Posterior vena cava (tissue), 2 donors: ENCODE results near the gene CPA5. TPM values are rescaled to one million over a fixed set of nuclear protein-coding genes. Genes with fewer than 3 reads are reported as not detected.
"Not testable (repeated sequence)": the region's sequence is repeated elsewhere in the genome, so short reads cannot be mapped to it uniquely, and the experiment has no call there.

Experiments used
- DNase-seq: peaks from one replicate; pipeline ENCODE4 v3.0.0-alpha.2; 2020; ENCODE audit warnings: low spot score
- intact Hi-C, 2 donors: fragments of 100-400 bp; cut with DNase I; formaldehyde crosslinking; loops; one replicate each; pipeline versions ENCODE4 v1.14.1 to v1.14.2; 2022 to 2023
- long read RNA-seq, 2 donors: library from polyadenylated mRNA; unstranded; transcript quantifications; one replicate each; pipeline ENCODE4 v2.0.0, GENCODE V29; 2020 to 2021
- total RNA-seq, 2 donors: library from RNA; stranded (reverse); fragmentation: NEBNext Ultra II Directional; extraction: Animal tissue kit (Norgen Biotek cat#: 25700); gene quantifications; one replicate each; pipeline ENCODE4 v1.2.1, GENCODE V29; 2021
- donor health status: DM: yes; HTN: yes; CAD: no.
- donor health status: DM: yes; HTN: yes; CAD: no.

Gene CPA5, protein sequence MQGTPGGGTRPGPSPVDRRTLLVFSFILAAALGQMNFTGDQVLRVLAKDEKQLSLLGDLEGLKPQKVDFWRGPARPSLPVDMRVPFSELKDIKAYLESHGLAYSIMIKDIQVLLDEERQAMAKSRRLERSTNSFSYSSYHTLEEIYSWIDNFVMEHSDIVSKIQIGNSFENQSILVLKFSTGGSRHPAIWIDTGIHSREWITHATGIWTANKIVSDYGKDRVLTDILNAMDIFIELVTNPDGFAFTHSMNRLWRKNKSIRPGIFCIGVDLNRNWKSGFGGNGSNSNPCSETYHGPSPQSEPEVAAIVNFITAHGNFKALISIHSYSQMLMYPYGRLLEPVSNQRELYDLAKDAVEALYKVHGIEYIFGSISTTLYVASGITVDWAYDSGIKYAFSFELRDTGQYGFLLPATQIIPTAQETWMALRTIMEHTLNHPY
- not detected for total RNA-seq
- long read RNA-seq, donor 1: 0 reads
- long read RNA-seq, donor 2: 0 reads

DNA sequence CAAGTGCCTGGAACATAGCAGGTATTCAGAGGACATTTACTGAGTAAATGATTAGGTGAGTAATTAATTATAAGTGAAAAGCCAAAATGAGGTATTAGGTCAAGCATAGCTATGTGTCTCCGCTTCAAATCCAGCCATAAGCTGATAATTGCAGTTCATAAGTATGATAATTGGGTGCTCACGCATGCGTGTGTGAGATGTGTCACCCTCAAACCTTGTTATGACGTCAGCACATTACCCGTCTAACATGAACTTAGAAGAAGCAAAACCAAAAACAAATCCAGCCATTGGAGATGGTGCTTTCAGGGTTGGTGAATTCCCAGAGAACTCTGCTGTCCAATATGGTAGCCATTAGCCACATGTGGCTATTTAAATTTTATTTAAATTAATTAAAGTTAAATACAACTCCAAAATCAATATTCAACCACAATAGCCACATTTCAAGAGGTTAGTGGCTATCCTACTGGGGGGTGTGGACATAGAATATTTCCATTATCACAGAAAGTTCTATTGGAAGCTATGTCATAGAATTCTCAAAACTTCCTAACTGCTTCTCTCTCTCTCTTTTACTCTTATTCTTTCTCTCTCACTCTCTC is at the start of gene CPA5:
Gene CPA5, plus strand, starts transcription at position 546 of the 596 bp plus-strand sequence. CDS start 1,670 bp downstream, outside the sequence.
- DNase-seq: no peak
- intact Hi-C loops: no loop called here

DNA sequence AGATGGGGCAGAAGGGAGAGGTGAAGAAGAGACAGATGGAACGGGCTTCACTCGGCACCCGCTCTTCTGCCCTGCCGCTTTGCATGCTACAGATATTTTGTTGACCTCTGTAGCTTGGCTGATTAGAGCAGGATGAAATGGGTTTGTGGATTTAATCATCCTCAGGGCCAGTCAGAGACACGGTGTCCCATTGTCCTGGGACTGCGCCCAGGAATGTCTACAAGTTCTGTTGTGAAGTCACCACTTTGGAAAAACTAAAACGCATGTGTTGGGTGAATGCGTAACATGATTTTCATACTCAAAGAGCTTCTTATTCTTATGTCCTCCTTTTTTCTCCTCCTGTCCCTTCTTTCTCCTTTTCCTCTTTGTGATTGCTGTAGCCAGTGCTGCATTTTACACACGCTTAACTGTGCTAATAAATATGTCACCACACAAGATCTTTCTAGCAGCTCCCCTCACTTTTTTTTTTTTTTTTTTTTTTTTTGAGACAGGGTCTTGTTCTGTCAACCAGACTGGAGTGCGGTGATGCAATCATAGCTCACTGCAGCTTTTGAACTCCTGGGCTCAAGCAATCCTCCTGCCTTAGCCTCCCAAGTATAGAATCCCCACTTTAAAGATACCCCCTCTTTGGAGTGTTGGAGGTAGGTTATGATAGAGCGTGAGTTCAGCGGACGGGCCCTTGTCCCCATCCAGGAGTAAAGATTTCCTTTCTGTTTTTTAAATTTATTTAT is 48.2 kb upstream of the CPA5 start:
- intact Hi-C loops: no loop called here

DNA sequence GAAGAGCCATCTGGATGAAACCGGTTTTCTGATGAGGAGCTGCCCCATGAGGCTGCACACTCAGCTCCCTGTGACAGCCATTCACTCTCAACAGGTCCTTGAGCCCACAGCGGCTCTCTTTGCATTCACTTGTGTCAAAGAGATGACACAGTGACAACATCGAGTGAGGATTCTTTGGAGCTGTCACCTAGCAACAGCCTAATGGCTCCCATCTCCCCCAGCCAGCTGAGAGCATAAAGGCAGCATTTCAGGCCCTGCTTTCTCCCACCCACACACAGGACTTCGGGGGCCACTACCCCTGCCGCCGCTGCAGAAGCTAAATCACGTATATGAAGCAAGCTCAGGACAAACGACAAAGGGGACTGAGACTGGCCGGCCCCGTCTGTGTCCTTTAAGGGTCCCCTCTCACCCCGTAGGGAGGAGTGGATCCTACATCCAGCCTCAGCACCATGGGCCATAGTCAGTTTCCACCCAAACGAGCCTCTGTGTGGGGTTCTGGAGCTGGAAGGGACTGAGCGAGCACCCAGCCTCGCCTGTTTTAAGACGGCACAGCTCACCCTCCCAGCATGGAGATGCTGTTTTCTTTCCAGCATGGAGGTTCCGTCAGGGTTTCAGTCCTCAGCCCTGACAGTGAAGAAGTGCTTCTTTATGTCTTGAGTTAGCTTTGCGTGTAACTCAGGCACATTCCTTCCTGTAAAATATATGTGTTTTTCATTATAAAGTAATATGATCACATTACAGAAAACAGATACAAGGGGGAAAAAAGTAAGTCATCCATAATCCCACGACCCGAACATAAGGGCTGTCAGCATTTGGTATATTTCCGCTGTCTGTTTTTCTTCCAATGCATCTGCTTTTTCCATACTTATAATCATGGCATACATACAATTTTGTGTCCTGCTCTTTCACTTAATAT is 46.7 kb upstream of the CPA5 start:
- intact Hi-C loops: no loop called here
- no peak for DNase-seq

More for the DNA sequence above, 48.2 kb upstream of the CPA5 start:
- no peak for DNase-seq

DNA sequence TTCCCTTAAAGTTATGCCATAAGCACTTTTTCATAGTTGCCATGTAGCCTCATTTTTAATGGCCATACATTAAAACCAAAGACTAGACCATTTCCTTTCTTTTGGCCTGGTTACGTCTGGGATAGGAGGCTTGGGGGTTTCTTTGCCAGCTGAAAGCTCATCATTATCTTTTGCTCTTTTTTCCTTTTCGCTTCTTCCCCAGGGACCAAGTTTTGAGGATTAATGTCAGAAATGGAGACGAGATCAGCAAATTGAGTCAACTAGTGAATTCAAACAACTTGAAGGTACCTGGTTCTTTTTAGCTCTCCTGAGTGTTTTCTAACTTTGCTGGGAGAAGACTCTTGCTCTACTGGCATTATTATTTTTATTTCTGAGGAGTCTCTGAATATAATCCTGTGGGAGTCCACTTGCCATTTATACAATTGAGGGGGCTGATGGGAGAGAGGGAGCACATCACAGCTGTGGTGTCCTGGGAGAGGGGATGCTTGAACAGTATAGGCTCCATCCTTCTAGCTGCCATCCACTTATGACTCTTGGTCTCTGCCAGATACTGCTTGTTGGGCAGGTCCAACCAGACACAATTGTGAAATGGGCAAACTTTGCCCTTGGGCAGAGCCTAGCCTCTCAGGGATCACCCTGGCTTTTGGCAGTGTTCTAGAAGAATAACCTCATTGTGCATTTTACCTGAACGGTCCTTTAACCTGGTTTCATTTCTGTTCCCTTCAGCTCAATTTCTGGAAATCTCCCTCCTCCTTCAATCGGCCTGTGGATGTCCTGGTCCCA is 45.9 kb upstream of the CPA5 start:
- DNase-seq: no peak
- intact Hi-C loops: no loop called here

DNA sequence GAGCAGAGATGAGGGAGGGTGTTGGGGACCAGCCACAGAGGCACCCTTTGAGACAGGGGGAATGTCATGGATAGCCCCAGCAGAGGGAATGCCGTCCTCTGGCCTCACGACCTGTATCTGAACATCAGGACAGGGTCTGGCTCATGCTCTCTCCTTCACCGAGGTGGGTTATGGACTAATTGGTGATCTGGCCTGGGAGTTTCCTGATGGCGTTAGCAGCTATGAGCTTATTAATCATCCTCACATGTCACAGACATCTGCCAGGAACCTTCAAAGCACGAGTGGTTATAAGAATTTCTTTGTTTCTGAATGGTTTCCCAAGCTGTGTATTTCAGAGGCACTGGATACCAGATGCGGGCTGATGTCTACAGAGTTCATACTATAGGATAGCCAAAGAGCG is 44.8 kb upstream of the CPA5 start:
- DNase-seq: no peak
- intact Hi-C loops: no loop called here

DNA sequence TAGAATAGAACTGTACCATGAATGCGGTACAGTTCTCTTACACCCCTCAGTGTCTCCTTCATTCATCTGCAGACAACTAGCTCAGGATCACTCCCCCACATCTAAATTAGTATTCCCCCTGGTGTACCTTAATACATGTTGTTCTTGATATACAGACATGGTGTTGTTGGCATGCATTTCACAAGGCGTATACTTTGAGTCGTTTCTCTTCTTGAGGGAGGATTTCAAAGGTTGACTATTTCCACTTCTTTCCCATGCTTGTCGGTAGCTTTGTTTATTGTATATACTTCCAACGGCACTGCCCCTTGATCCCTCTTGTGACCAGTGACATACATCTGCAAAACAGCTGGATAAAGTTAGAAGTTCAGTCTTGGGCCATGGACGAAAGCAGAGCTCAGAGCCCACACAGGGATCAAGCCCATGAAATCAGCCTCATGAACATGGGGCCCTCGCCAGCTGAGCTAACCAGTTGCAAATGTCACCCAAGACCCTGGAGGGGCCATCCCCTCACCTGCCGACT is 43.1 kb upstream of the CPA5 start:
- intact Hi-C loops: no loop called here
- DNase-seq: no peak

DNA sequence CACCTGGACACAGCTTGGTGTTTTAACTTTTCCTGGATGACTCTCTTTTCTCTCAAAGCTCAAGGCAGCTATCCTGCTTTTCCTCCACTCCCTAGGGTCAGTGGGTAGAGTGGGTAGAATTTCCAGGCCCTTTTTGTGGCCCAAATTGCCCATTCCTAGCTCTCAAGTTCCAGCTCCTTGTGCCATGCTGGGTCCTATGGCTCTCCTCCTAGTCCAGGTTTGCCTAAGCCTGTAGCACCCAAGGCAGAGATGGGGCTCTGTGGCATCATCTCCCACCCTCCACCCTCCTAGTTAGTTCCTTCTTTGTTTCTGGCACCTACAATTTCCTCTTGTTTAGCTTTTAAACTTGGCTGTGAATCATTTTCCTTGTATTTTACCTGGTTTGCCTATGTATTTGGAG is 42.0 kb upstream of the CPA5 start:
- intact Hi-C loops: no loop called here
- DNase-seq: no peak

DNA sequence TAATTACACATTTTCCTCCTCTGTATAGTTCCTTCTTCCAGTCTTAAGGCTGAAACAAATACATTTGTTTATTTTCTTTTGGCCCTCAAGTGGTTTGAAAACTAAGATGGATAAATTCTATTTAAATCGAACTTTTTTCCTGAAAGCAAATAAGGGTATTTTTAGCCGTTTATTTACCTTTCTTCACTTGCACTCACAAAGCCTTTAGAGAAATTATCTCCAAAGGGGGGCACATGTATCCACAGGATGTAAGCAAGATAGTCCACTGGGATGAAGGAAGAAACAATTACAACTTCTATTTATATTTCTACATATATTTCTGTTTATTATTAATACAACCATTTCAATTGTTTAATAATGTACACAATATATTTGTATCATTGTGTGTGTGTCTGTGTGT is 41.5 kb upstream of the CPA5 start:
- intact Hi-C loops: no loop called here
- DNase-seq: no peak

DNA sequence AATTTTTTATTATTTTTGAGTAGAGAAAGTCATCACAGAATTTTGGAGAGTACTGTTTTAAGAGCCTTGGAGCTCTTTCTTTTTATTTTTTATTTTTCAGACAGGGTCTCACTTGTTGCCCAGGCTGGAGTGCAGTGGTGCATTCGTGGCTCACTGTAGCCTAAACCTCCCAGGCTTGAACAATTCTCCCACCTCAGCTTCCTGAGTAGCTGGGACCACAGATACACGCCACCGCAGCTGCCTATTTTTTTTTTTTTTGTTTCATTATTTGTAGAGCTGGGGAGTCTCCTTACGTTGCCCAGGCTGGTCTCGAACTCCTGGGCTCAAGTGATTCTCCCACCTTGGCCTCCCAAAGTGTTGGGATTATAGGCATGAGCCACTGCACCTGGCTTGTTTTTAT is 41.1 kb upstream of the CPA5 start:
- intact Hi-C loops: no loop called here
- no peak for DNase-seq

DNA sequence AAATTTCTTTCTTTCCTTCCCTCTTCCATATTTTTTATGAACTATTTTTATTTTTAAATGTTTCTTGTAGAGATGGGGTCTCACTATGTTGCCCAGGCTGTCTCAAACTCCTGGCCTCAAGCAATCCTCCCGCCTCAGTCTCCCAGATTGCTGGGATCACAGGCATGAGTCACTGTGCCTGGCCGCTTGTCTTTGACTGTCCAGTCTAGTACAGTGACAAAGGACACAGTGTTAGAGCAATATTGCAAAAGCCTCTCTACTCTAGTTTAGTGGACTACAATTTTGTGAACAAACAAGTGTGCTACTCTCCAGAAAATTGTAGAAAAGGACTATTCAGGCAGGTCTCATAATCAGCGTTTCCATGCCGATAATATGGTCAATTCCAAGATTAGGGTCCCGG is 40.6 kb upstream of the CPA5 start:
- intact Hi-C loops: no loop called here
- DNase-seq: no peak

DNA sequence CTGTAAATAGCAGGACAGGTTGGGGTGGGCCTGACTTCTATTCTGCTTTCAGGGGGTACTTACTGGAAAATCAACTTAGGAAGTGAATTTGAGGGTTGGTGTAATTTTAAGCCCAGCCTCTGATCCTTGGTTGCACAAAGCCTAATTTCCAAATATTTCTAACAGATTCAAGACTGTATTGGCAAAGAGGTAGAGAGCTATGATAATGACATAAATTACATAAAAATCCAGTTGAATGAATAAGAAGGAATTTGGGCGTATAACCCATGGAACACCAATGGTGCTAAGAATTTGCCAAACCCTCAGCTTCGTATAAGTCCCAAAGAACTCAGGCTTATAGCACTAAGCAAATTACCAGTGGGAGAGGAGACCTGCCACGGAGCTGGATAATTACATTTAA is 39.7 kb upstream of the CPA5 start:
- intact Hi-C loops: no loop called here
- no peak for DNase-seq

DNA sequence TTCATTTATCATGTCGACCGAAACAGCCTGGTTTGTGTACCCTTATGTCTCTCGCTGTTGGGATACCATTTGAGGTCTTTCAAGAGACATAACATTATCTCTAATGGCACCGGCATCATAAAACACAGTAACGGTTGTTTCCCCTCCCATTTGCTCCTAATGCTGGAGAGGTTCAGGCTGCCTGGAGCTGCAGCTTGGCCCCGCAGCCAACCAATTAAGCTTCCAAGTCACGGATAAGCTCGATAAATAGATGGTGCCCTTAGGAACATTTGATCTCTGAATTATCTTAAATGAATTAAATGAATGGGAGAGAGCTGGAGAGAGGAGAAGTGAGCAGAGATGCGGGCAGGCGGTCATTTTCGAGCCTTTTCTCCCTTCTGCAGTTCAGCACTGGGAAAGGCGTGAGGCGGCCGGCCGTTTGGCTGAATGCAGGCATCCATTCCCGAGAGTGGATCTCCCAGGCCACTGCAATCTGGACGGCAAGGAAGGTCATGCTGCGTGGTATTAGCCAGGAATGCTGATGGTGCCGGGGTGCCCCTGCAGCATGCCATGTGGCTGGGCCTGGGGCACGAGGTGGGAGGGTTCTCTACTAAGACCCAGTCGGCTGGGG is 39.1 kb upstream of the CPA5 start:
- intact Hi-C loops: loop anchor here in 1 of 2 donors (2.0 kb wide), 1 partner anchor 53 kb away; no protein-coding TSS in a partner anchor
- no peak for DNase-seq

DNA sequence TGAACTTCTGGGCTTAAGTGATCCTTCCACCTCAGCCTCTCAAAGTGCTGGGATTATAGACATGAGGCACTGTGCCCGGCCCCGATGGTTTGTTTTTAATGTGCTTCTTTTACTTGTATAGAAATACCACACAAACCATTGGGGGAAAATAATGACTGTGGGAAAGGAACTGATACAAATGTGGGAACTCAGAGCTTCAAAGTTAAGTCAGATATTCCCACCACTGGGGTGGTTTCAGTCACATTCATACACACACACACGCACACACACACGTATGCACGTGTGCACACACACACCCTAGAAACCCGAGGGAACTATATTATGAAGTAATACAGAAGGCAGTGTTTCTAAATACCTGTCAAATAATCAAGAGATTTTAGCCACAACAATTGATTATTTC is 34.6 kb upstream of the CPA5 start:
- intact Hi-C loops: no loop called here
- no peak for DNase-seq

DNA sequence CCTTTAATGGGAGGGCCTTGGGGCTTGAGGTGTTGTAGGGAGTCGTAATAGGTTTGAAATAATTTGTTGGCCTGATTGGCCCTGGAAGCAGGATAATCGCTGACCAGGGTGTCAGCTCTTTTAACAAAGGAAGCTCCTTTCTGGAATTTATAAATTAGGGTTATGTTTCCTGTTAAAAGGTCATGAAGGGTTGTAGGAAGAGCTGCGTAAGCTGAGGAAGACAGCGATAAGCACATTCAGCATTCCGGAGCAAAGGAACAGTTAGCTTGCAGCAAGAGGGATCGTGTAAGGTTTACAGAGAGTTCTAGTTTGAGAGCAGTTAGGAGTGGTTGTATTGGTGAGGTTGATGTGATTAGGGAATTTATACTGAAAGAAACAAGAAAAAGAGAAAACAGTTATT is 30.3 kb upstream of the CPA5 start:
- DNase-seq: no peak
- intact Hi-C loops: no loop called here

DNA sequence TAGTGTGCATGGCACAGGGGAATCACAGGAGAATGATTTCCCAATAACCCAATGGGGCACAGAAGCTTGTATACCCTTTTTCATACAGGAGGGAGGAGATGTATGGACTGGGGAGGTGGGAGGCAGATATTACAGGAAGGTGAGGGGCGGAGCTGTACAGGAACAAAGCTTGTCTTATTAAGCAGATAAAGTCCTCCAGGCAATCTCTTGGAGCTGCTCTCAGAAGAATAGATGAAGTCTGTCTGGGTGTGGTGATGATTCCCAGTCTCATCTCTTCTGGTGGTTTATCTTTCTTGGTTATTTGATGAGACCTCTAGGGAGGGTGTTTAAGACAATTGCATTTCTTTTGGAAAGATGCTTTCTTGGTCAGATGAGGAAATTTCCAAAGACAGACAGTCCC is 25.1 kb upstream of the CPA5 start:
- DNase-seq: no peak
- intact Hi-C loops: loop anchor here in 1 of 2 donors (2.0 kb wide), 1 partner anchor 35 kb away; no protein-coding TSS in a partner anchor

DNA sequence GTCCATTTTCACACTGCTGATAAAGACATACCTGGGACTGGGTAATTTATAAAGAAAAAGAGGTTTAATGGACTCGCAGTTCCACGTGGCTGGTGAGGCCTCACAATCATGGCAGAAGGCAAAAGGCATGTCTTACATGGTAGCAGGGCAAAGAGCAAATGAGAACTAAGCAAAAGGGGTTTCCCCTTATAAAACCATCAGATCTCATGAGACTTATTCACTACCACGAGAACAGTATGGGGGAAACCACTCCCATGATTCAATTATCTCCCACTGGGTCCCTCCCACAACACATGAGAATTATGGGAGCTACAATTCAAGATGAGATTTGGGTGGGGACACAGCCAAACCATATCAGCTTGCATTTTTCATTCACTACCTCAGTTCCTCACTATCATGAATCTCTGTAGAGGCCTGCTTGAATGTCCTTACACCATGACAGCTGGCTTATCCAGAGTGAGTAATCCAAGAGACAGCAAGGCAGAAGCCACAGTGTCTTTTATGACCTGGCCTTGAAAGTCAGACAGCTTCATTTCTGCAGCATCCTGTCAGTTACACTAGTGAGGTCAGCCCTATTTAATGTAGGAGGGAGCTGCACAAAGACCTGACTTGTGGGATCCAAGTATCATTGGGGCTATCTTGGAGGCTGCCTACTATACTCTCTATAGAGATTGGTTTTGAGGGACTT is 22.9 kb upstream of the CPA5 start:
- DNase-seq: not testable (repeated sequence)
- intact Hi-C loops: loop anchor here in 1 of 2 donors (2.0 kb wide), 1 partner anchor 63 kb away; no protein-coding TSS in a partner anchor

DNA sequence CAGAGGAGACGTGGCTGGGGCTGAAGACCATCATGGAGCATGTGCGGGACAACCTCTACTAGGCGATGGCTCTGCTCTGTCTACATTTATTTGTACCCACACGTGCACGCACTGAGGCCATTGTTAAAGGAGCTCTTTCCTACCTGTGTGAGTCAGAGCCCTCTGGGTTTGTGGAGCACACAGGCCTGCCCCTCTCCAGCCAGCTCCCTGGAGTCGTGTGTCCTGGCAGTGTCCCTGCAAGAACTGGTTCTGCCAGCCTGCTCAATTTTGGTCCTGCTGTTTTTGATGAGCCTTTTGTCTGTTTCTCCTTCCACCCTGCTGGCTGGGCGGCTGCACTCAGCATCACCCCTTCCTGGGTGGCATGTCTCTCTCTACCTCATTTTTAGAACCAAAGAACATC is 22.0 kb upstream of the CPA5 start:
- intact Hi-C loops: loop anchor here in 1 of 2 donors (2.0 kb wide), 1 partner anchor 64 kb away; no protein-coding TSS in a partner anchor

More for the DNA sequence above, 22.0 kb upstream of the CPA5 start:
- no peak for DNase-seq
